Endothelial cell (in vitro differentiated cells): ENCODE results near the gene JPT1. TPM values are rescaled to one million over a fixed set of nuclear protein-coding genes. Genes with fewer than 3 reads are reported as not detected.
"Not testable (repeated sequence)": the region's sequence is repeated elsewhere in the genome, so short reads cannot be mapped to it uniquely, and the experiment has no call there.

Source experiments
- DNase-seq: peaks from one replicate; pipeline ENCODE4 v3.0.0; 2021; ENCODE audit warnings: low spot score
- H3K27ac Mint-ChIP-seq: one replicate; pipeline ENCODE4 v1.8.0; 2021; ENCODE audit warnings: mixed read lengths, inconsistent platforms; ENCODE audit not compliant: unreplicated experiment
- H3K27me3 Mint-ChIP-seq: one replicate; pipeline ENCODE4 v1.8.0; 2021; ENCODE audit warnings: mild to moderate bottlenecking, moderate library complexity, mixed read lengths, inconsistent platforms; ENCODE audit not compliant: unreplicated experiment
- H3K36me3 Mint-ChIP-seq: one replicate; pipeline ENCODE4 v1.8.0; 2021; ENCODE audit warnings: mild to moderate bottlenecking, low read depth, mixed read lengths, inconsistent platforms; ENCODE audit not compliant: unreplicated experiment
- H3K4me1 Mint-ChIP-seq: one replicate; pipeline ENCODE4 v1.8.0; 2021; ENCODE audit warnings: mild to moderate bottlenecking, mixed read lengths, inconsistent platforms; ENCODE audit not compliant: unreplicated experiment
- H3K4me3 Mint-ChIP-seq: one replicate; pipeline ENCODE4 v1.8.0; 2021; ENCODE audit warnings: mild to moderate bottlenecking, mixed read lengths, inconsistent platforms; ENCODE audit not compliant: unreplicated experiment
- H3K9me3 Mint-ChIP-seq: one replicate; pipeline ENCODE4 v1.8.0; 2021; ENCODE audit warnings: mixed read lengths, inconsistent platforms; ENCODE audit not compliant: unreplicated experiment
- CTCF ChIP-seq: fragments of 200-600 bp; sonication (generic); IDR thresholded peaks from one replicate; pipeline ENCODE4 v1.5.0; 2021; ENCODE audit warnings: antibody characterized with exemption; ENCODE audit not compliant: unreplicated experiment
- total RNA-seq: library from RNA; stranded (reverse); fragmentation: NEBNext Ultra II Directional; extraction: Animal tissue kit (Norgen Biotek cat#: 25700); gene quantifications from one replicate; pipeline ENCODE4 v1.2.1, GENCODE V29; 2021; ENCODE audit not compliant: unreplicated experiment

Gene JPT1
- total RNA-seq, 1 donor from 2014 or later: 115 TPM

DNA sequence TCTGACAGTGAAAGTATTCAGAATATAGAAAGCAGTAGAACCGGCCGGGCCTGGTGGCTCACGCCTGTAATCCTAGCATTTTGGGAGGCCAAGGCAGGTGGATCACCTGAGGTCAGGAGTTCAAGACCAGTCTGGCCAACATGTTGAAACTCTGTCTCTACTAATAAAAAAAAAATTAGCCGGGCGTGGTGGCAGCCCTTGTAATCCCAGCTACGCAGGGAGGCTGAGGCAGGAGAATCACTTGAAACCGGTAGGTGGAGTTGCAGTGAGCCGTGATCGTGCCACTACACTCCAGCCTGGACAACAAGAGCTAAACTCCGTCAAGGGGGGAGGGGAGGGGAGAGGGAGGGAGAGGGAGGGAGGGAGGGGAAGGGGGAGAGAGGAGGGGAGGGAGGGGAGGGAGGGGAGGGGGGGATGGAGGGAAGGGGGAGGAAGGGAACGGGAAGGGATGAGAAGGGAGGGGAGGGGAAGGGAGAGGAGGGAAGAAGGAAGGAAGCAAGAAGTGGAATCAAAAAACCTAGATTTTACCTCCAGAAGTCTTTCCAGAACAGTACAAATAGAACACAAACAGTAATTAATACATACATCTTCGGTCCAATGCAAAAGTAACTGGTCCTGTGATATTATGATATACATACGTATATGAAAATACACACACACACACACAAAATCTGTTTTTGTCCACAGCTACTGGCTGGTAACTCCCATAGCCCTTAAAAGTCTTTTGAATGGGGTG is 11.9 kb downstream of the JPT1 start:
- no peaks in the 10 kb centered on the region for H3K9me3 Mint-ChIP-seq
- no peaks in the 10 kb centered on the region for H3K4me1 Mint-ChIP-seq
- H3K36me3 Mint-ChIP-seq: peaks cover 19% of the 10 kb centered on the region
- TF ChIP-seq CTCF: no peak
- DNase-seq: no peak
- no peak overlapping the region for H3K4me3 Mint-ChIP-seq
- no peaks in the 10 kb centered on the region for H3K27me3 Mint-ChIP-seq
- H3K27ac Mint-ChIP-seq: no peak overlapping the region

DNA sequence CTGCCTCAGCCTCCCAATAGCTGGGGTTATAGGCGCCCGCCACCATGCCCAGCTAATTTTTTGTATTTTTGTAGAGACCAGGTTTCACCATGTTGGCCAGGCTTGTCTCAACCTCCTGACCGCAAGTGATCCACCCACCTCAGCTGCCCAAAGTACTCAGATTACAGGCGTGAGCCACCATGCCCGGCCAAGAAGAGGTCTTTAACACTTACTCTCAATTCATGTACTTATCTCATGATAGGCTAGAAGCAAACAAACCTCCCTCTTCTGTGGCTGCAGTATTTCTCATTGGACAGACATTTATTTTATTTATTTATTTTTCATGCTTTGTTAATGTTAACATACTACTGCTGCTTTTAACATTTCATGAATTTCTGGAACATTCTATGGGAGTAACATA is 15.8 kb downstream of the JPT1 start:
- no peak for TF ChIP-seq CTCF
- Mint-ChIP-seq H3K9me3 (no peaks in the 10 kb centered on the region), H3K27ac (no peak overlapping the region), H3K4me3 (no peak overlapping the region), H3K4me1 (no peaks in the 10 kb centered on the region), H3K27me3 (peaks cover 1% of the 10 kb centered on the region), H3K36me3 (peaks cover 14% of the 10 kb centered on the region)
- DNase-seq: no peak

DNA sequence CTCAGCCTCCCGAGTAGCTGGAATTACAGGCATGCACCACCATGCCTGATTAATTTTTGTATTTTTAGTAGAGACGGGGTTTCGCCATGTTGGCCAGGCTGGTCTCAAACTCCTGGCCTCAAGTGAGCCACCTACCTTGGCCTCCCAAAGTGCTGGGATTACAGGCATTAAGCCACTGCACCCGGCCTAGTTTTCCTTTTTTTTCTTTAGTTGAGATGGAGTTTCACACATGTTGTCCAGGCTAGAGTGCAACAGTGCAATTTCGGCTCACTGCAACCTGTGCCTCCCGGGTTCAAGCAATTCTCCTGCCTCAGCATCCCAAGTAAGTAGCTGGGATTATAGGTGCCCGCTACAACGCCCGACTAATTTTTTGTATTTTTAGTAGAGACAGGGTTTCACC is 16.6 kb downstream of the JPT1 start:
- DNase-seq, H3K4me1 Mint-ChIP-seq, H3K4me3 Mint-ChIP-seq, H3K27ac Mint-ChIP-seq, H3K27me3 Mint-ChIP-seq, H3K9me3 Mint-ChIP-seq: not testable (repeated sequence)
- peaks cover 14% of the 10 kb centered on the region for H3K36me3 Mint-ChIP-seq

- H3K27me3 Mint-ChIP-seq: peaks cover 6% of the 10 kb centered on the region
- TF ChIP-seq CTCF: no peak
- H3K36me3 Mint-ChIP-seq: peaks cover 18% of the 10 kb centered on the region
- DNase-seq: no peak
- H3K27ac Mint-ChIP-seq: no peak overlapping the region
- no peaks in the 10 kb centered on the region for H3K9me3 Mint-ChIP-seq
- no peaks in the 10 kb centered on the region for H3K4me1 Mint-ChIP-seq
- peak overlapping the region; percentile 57 for H3K4me3 Mint-ChIP-seq
These were observed 18.4 kb downstream of the JPT1 start for GRCh38 chr17:75135946-75136345.

GRCh38 chr17:75135452-75135851 is 18.9 kb downstream of the JPT1 start:
- no peak for DNase-seq
- peaks cover 19% of the 10 kb centered on the region for H3K36me3 Mint-ChIP-seq
- peaks cover 6% of the 10 kb centered on the region for H3K27me3 Mint-ChIP-seq
- H3K4me3 Mint-ChIP-seq: peak overlapping the region; percentile 57
- no peak overlapping the region for H3K27ac Mint-ChIP-seq
- H3K4me1 Mint-ChIP-seq: peaks cover 4% of the 10 kb centered on the region
- no peaks in the 10 kb centered on the region for H3K9me3 Mint-ChIP-seq
- no peak for TF ChIP-seq CTCF

- H3K4me3 Mint-ChIP-seq, H3K27me3 Mint-ChIP-seq, H3K27ac Mint-ChIP-seq, DNase-seq, H3K9me3 Mint-ChIP-seq, H3K4me1 Mint-ChIP-seq: not testable (repeated sequence)
- peaks cover 16% of the 10 kb centered on the region for H3K36me3 Mint-ChIP-seq
These were observed 20.5 kb downstream of the JPT1 start for GRCh38 chr17:75133607-75134347.
